ENCODE measurements around the gene PPL. TPM values are rescaled to one million over a fixed set of nuclear protein-coding genes. Genes with fewer than 3 reads are reported as not detected.

Gene PPL
- total and polyA plus RNA-seq, 2 of the 8 experiments (the other 6 are each of a cell fraction or from before 2014, with no cell fraction given) = 11.3 to 29.5 TPM

DNA sequence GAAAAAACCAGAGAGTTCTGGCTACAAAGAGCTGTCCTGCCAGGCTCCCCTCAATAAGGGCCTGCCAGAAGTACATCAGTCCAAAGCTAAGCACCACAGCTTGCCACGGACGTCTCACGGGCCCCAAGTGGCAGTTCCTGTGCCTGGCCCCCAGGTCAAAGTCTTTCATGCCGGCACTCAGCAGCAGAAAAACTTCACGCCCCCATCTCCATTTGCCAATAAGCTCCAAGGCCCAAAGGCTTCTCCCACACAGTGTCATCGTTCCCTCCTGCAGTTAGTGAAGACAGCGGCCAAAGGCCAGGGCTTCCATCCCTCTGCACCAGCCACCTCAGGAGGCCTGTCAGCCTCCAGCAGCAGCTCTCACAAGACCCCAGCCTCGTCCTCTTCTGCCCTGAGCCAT, 62.3 kb downstream of the PPL start (continued):
- TF ChIP-seq PHF8 (conservative IDR thresholded peaks at IDR 0.05; ENCODE audit: low read depth, low read length) = no peak

Data from H1 (cell line).